ENCODE measurements around the gene TGM2. TPM values are rescaled to one million over a fixed set of nuclear protein-coding genes. Genes with fewer than 3 reads are reported as not detected.

TGM2 gene
- polyA plus RNA-seq, 2 of the 4 experiments (the other 2 are of a cell fraction): 173 to 441 TPM

GRCh38 chr20:38210741-38211140, 45.7 kb upstream of the TGM2 start:
- CTCF ChIA-PET: interaction anchor here (1.1 to 23.9 kb wide), 5 partner anchors 9 to 137 kb away, joined by 4 to 818 read pairs (median 72); partner anchors contain the start of gene TGM2
- FAIRE-seq (no peak), ATAC-seq (no peak), DNase-seq (ENCODE audit: low read depth in 1 of 2, low spot score in 1 of 2) (no peak)
- Histone ChIP-seq H3K27ac (peak overlapping the region; percentile 67 to 79; a peak in 5 of 6 replicates), H3K4me1 (peaks cover 24% of the 10 kb centered on the region), H3K4me2 (no peak overlapping the region), H3K4me3 (no peak overlapping the region), H3K9me3 (no peaks in the 10 kb centered on the region; the same call in 2 of the 3 replicates)
- TF ChIP-seq ZSCAN20 (CRISPR knock-in tag; IDR thresholded peaks at IDR 0.05) (no peak), ATOH8 (CRISPR knock-in tag; IDR thresholded peaks at IDR 0.05; ENCODE audit: low read depth) (no peak), EHMT2 (IDR thresholded peaks at IDR 0.05; ENCODE audit: low read depth) (no peak), CBX8 (IDR thresholded peaks at IDR 0.05) (no peak), MAFK (IDR thresholded peaks at IDR 0.05; ENCODE audit: partially characterized antibody) (peak; percentile 24)
- POLR2A ChIA-PET: no interaction called here
- WGBS (ENCODE audit: missing lambda C conversion rate): 56% methylated on average over 5 of the region's 6 CpGs

GRCh38 chr20:38209736-38210405, 44.8 kb upstream of the TGM2 start:
- no peaks in the 10 kb centered on the region; the same call in 2 of the 3 replicates for H3K9me3 ChIP-seq
- no peak for FAIRE-seq
- DNase-seq (ENCODE audit: low read depth in 1 of 2, low spot score in 1 of 2): no peak
- H3K4me2 ChIP-seq: peak overlapping the region; percentile 15; the same call in 1 of the 3 replicates
- ChIA-PET POLR2A (no interaction called here), CTCF (interaction anchor here (1.4 to 23.9 kb wide), 5 partner anchors 12 to 645 kb away, joined by 4 to 818 read pairs (median 72); partner anchors contain the start of gene TGM2)
- no peak overlapping the region for H3K4me3 ChIP-seq
- peak overlapping the region; percentile 67 to 79; a peak in 5 of 6 replicates for H3K27ac ChIP-seq
- peaks cover 24% of the 10 kb centered on the region for H3K4me1 ChIP-seq
- ATAC-seq: peak in 1 of 2 experiments; percentile 51; a peak in 1 of 6 replicates
- no peak for TF ChIP-seq GATA3 (IDR thresholded peaks at IDR 0.05; ENCODE audit: borderline replicate concordance)
- no peak for TF ChIP-seq ZC3H11A (IDR thresholded peaks at IDR 0.05)
- TF ChIP-seq POLR2A (IDR thresholded peaks at IDR 0.05; ENCODE audit: low read length): no peak
- TF ChIP-seq E2F6 (IDR thresholded peaks at IDR 0.05; ENCODE audit: borderline replicate concordance, low read depth): no peak
- no peak for TF ChIP-seq ZFP36 (IDR thresholded peaks at IDR 0.05; ENCODE audit: borderline replicate concordance, partially characterized antibody)
- TF ChIP-seq HOXB5 (CRISPR knock-in tag; IDR thresholded peaks at IDR 0.05): no peak
- WGBS (ENCODE audit: missing lambda C conversion rate): 56% methylated on average over 3 of the region's 3 CpGs

GRCh38 chr20:38209054-38209675, 44.1 kb upstream of the TGM2 start:
- FAIRE-seq (no peak), ATAC-seq (no peak), DNase-seq (ENCODE audit: low read depth in 1 of 2, low spot score in 1 of 2) (no peak)
- 68% methylated on average over 4 of the region's 4 CpGs for WGBS (ENCODE audit: missing lambda C conversion rate)
- Histone ChIP-seq H3K9me3 (no peaks in the 10 kb centered on the region; the same call in 2 of the 3 replicates), H3K4me3 (no peak overlapping the region), H3K4me2 (no peak overlapping the region), H3K4me1 (peaks cover 24% of the 10 kb centered on the region), H3K27ac (peak overlapping the region; percentile 67 to 79; a peak in 5 of 6 replicates)
- TF ChIP-seq CTCF (IDR thresholded peaks at IDR 0.05): no peak
- 0 out of 2 replicates have a peak, but pooled peaks have one; percentile 39 for TF ChIP-seq KDM1A (IDR thresholded peaks at IDR 0.05; ENCODE audit: low read depth)
- ChIA-PET CTCF (interaction anchor here (1.4 to 23.9 kb wide), 5 partner anchors 13 to 645 kb away, joined by 4 to 818 read pairs (median 72); partner anchors contain the start of gene TGM2), POLR2A (no interaction called here)

- POLR2A ChIA-PET: no interaction called here
- DNase-seq (ENCODE audit: low read depth in 1 of 2, low spot score in 1 of 2) (no peak), FAIRE-seq (no peak), ATAC-seq (no peak)
- no peak overlapping the region for H3K4me2 ChIP-seq
- 81% methylated on average over 3 of the region's 3 CpGs for WGBS (ENCODE audit: missing lambda C conversion rate)
- H3K9me3 ChIP-seq: no peaks in the 10 kb centered on the region; the same call in 2 of the 3 replicates
- CTCF ChIA-PET: interaction anchor here (1.9 to 23.9 kb wide), 4 partner anchors 13 to 151 kb away, joined by 4 to 818 read pairs (median 211); partner anchors contain the start of gene TGM2
- peaks cover 24% of the 10 kb centered on the region for H3K4me1 ChIP-seq
- TF ChIP-seq KDM1A (IDR thresholded peaks at IDR 0.05; ENCODE audit: low read depth): no peak
- TF ChIP-seq RARB (CRISPR knock-in tag; IDR thresholded peaks at IDR 0.05): no peak
- TF ChIP-seq MAFK (IDR thresholded peaks at IDR 0.05; ENCODE audit: partially characterized antibody): no peak
- H3K27ac ChIP-seq: peak overlapping the region; percentile 25 to 79; a peak in 4 of 6 replicates
- H3K4me3 ChIP-seq: no peak overlapping the region
These were observed 43.5 kb upstream of the TGM2 start for GRCh38 chr20:38208523-38208922.
